GM12878 (cell line): ENCODE results near the gene CIAPIN1. TPM values are rescaled to one million over a fixed set of nuclear protein-coding genes. Genes with fewer than 3 reads are reported as not detected.

ENCODE experiments used
- ATAC-seq: fragments of 200-7000 bp; cut with Tn5 transposase; 3 replicates; pipeline ENCODE4 v1.9.1; 2020; ENCODE audit warnings: mild to moderate bottlenecking, moderate library complexity
- BruUV-seq: library from RNA; stranded (reverse); fragments of 400-500 nt; replicated peaks from 2 replicates; lab custom pipeline; 2021; lab: Mats Ljungman, UMichigan
- CTCF ChIA-PET: fragments of 300-600 bp; sonication (Branson Sonifier 250); formaldehyde crosslinking; extraction: SDS; loops from one replicate; lab custom pipeline; 2021; ENCODE audit warnings: inconsistent platforms; lab: Yijun Ruan, JAX
- POLR2A ChIA-PET: fragments of 350-600 bp; formaldehyde crosslinking; extraction: SDS; loops from one replicate; lab custom pipeline; 2021; ENCODE audit warnings: inconsistent platforms; lab: Charles Lee
- RAD21 ChIA-PET: fragments of 300-600 bp; sonication (Branson Sonifier 250); formaldehyde crosslinking; loops from one replicate; lab custom pipeline; 2023; ENCODE audit warnings: antibody characterized with exemption; ENCODE audit not compliant: unreplicated experiment; lab: Charles Lee
- SMC1A ChIA-PET: fragments of 300-600 bp; sonication (Branson Sonifier 250); formaldehyde crosslinking; loops from one replicate; lab custom pipeline; 2023; ENCODE audit not compliant: unreplicated experiment, uncharacterized antibody; lab: Charles Lee
- DNase-seq: peaks from one replicate; pipeline ENCODE4 v3.0.0-alpha.2; 2011; ENCODE audit warnings: low read depth, low spot score
- FAIRE-seq: peaks from 3 replicates; lab custom pipeline; 2011; peaks lifted over from hg19 to GRCh38; lab: Jason Lieb, UNC
- H2AFZ ChIP-seq: 2 replicates; pipeline ENCODE4 v1.6.0; 2011; ENCODE audit warnings: low read depth, low read length, control low read depth; ENCODE audit not compliant: control insufficient read depth
- H3K27ac ChIP-seq: 2 replicates; pipeline ENCODE4 v1.5.1; 2011; ENCODE audit warnings: control low read depth; ENCODE audit not compliant: control insufficient read depth, insufficient read depth
- H3K27me3 ChIP-seq, 2 experiments: replicated peaks in 1 of 2; 2 replicates each; pipeline versions ENCODE4 v1.6.0 to v1.6.1; 2011; ENCODE audit warnings: low read length in 1 of 2; ENCODE audit not compliant: control insufficient read depth in 2 of 2, insufficient read depth in 2 of 2
- H3K36me3 ChIP-seq, 2 experiments: 2 replicates each; pipeline ENCODE4 v1.5.1; 2011; ENCODE audit warnings: low read length in 1 of 2; ENCODE audit not compliant: control insufficient read depth in 2 of 2, insufficient read depth in 2 of 2
- H3K4me1 ChIP-seq: 2 replicates; pipeline ENCODE4 v1.6.1; 2011; ENCODE audit warnings: mild to moderate bottlenecking, low read length, moderate library complexity, mixed read lengths; ENCODE audit not compliant: control insufficient read depth, insufficient read depth
- H3K4me2 ChIP-seq: 2 replicates; pipeline ENCODE4 v1.6.0; 2011; ENCODE audit warnings: control low read depth; ENCODE audit not compliant: control insufficient read depth, insufficient read depth
- H3K4me3 ChIP-seq: fragments of 200-600 bp; sonication (generic); 2 replicates; pipeline ENCODE4 v1.5.1; 2016
- H3K79me2 ChIP-seq: 2 replicates; pipeline ENCODE4 v1.6.0; 2011; ENCODE audit warnings: low read length; ENCODE audit not compliant: control insufficient read depth, insufficient read depth
- H3K9ac ChIP-seq: 2 replicates; pipeline ENCODE4 v1.8.0; 2011; ENCODE audit warnings: low read length, control low read depth, mixed read lengths; ENCODE audit not compliant: control insufficient read depth, insufficient read depth
- H3K9me3 ChIP-seq: replicated peaks from 3 replicates; pipeline ENCODE4 v1.5.1; 2011; ENCODE audit warnings: mild to moderate bottlenecking, low read length; ENCODE audit not compliant: control insufficient read depth, insufficient read depth
- H4K20me1 ChIP-seq: 2 replicates; pipeline ENCODE4 v1.6.0; 2011; ENCODE audit not compliant: control insufficient read depth, insufficient read depth
- BMI1 ChIP-seq: fragments of 450-650 bp; IDR thresholded peaks from 2 replicates; pipeline ENCODE4 v1.6.1; 2016; ENCODE audit warnings: mild to moderate bottlenecking, moderate library complexity, borderline replicate concordance
- DPF2 ChIP-seq: fragments of 450-650 bp; IDR thresholded peaks from 2 replicates; pipeline ENCODE4 v1.6.1; 2017; ENCODE audit warnings: mild to moderate bottlenecking
- EP300 ChIP-seq, 2 experiments: fragments of 150-350 bp in 1 of 2; IDR thresholded peaks; 2 replicates each; pipeline ENCODE4 v1.6.1; 2011 to 2012; ENCODE audit warnings: low read depth in 2 of 2, low read length in 2 of 2, borderline replicate concordance in 1 of 2, improper control_type of control experiment in 1 of 2, inconsistent platforms in 1 of 2; ENCODE audit not compliant: control insufficient read depth in 1 of 2
- NFYA ChIP-seq: IDR thresholded peaks from 2 replicates; pipeline ENCODE4 v1.6.1; 2011; ENCODE audit warnings: low read depth, mild to moderate bottlenecking, low read length, improper control_type of control experiment, borderline replicate concordance
- NRF1 ChIP-seq: conservative IDR thresholded peaks from 2 replicates; pipeline ENCODE4 v1.6.1; 2011; ENCODE audit warnings: mild to moderate bottlenecking, low read depth, low read length, improper control_type of control experiment
- RUNX3 ChIP-seq: IDR thresholded peaks from 2 replicates; pipeline ENCODE4 v1.6.1; 2012; ENCODE audit warnings: low read length, inconsistent platforms
- YBX1 ChIP-seq: fragments of 450-650 bp; IDR thresholded peaks from 2 replicates; pipeline ENCODE4 v1.6.1; 2016; ENCODE audit warnings: antibody characterized with exemption
- ZNF207 ChIP-seq: fragments of 450-650 bp; IDR thresholded peaks from 2 replicates; pipeline ENCODE4 v1.6.1; 2014; ENCODE audit warnings: antibody characterized with exemption, mild to moderate bottlenecking, borderline replicate concordance
- WGBS: methylation state at CpG from one replicate; pipeline ENCODE4 v1.1.6; 2016; ENCODE audit warnings: low lambda C conversion rate; ENCODE audit not compliant: insufficient replicate concordance, insufficient coverage; ENCODE audit errors: missing lambda C conversion rate; 5-methylcytosine and 5-hydroxymethylcytosine counted together
- in situ Hi-C: fragments of 300-500 bp; cut with MboI; formaldehyde crosslinking; loops from 9 replicates; pipeline ENCODE4 v1.14.3; 2018; ENCODE audit warnings: mixed read lengths
- intact Hi-C: fragments of 100-400 bp; cut with micrococcal nuclease; formaldehyde crosslinking; loops from one replicate; pipeline ENCODE4 v1.14.2; 2022; ENCODE audit not compliant: unreplicated experiment
- polyA plus RNA-seq, 11 experiments: library from polyadenylated mRNA; depleted of rRNA in 4 of 11; unstranded in 6 of 11; stranded (reverse) in 5 of 11; fragments of >200 nt; fragmentation: Nextera tagmentation in 4 of 11; fragmentation: Illumina TruSeq in 1 of 11; extraction: Ambion mirVana in 4 of 11; extraction: Trizol in 1 of 11; gene quantifications; 1 replicate in 1 of 11; 2 replicates in 10 of 11; pipeline versions ENCODE4 v1.2.1 to v1.2.3, GENCODE V29; 2011 to 2016; ENCODE audit warnings: inconsistent platforms in 2 of 11, missing spikeins in 2 of 11, low read depth in 1 of 11
- total RNA-seq, 4 experiments: library from RNA; depleted of rRNA in 3 of 4; stranded (reverse); fragments of >200 nt in 3 of 4; fragmentation: Illumina TruSeq in 1 of 4; extraction: Trizol in 1 of 4; gene quantifications; 2 replicates each; pipeline versions ENCODE4 v1.2.1 to v1.2.3, GENCODE V29; 2013 to 2021
- TF ChIP-seq, protein P1 (sequence below): fragments of 450-650 bp; formaldehyde crosslinking; IDR thresholded peaks from 2 replicates; pipeline ENCODE4 v1.4.0; 2020; ENCODE audit warnings: mild to moderate bottlenecking, moderate library complexity

CIAPIN1 gene
- total and polyA plus RNA-seq, 10 of the 15 experiments (the other 5 are each of a cell fraction or from before 2014, with no cell fraction given) = 46.2 to 150 (median 54.3) TPM

- BruUV-seq = no TSS peak
- ChIA-PET SMC1A (interaction anchor here (3.5 kb wide), 1 partner anchor 48 kb away, joined by 17 read pairs; the partner anchor contains the start of gene CCDC102A), RAD21 (no interaction called here), CTCF (interaction anchor here (0.8 to 1.7 kb wide), 4 partner anchors 27 to 189 kb away, joined by 3 to 5 read pairs (median 4); partner anchors contain the start of gene POLR2C), POLR2A (interaction anchor here (1.0 kb wide), 1 partner anchor 31 kb away, joined by 4 read pairs; no protein-coding TSS in a partner anchor)
- Histone ChIP-seq H3K4me3 (no peak overlapping the region), H3K79me2 (no peaks in the 10 kb centered on the region), H2AFZ (no peak overlapping the region), H3K4me1 (peaks cover 15% of the 10 kb centered on the region), H3K9ac (no peak overlapping the region), H3K9me3 (no peaks in the 10 kb centered on the region; the same call in 2 of the 3 replicates), H3K27ac (no peak overlapping the region), H3K36me3 (no peaks in the 10 kb centered on the region), H3K27me3 (peaks cover 0 to 2% of the 10 kb centered on the region in 2 experiments; a peak in 1 of 4 replicates), H3K4me2 (no peak overlapping the region), H4K20me1 (no peaks in the 10 kb centered on the region)
- no peak for FAIRE-seq
- 77% methylated on average over 5 of the region's 5 CpGs for WGBS
- no peak for DNase-seq
- TF ChIP-seq DPF2 = no peak
- TF ChIP-seq RUNX3 = no peak
- TF ChIP-seq EP300 (IDR thresholded peaks at IDR 0.05; ENCODE audit: borderline replicate concordance in 1 of 2, control insufficient read depth in 1 of 2, low read depth in 2 of 2, low read length in 2 of 2) = no peak
- TF ChIP-seq NFYA = no peak
- TF ChIP-seq, protein P1, sequence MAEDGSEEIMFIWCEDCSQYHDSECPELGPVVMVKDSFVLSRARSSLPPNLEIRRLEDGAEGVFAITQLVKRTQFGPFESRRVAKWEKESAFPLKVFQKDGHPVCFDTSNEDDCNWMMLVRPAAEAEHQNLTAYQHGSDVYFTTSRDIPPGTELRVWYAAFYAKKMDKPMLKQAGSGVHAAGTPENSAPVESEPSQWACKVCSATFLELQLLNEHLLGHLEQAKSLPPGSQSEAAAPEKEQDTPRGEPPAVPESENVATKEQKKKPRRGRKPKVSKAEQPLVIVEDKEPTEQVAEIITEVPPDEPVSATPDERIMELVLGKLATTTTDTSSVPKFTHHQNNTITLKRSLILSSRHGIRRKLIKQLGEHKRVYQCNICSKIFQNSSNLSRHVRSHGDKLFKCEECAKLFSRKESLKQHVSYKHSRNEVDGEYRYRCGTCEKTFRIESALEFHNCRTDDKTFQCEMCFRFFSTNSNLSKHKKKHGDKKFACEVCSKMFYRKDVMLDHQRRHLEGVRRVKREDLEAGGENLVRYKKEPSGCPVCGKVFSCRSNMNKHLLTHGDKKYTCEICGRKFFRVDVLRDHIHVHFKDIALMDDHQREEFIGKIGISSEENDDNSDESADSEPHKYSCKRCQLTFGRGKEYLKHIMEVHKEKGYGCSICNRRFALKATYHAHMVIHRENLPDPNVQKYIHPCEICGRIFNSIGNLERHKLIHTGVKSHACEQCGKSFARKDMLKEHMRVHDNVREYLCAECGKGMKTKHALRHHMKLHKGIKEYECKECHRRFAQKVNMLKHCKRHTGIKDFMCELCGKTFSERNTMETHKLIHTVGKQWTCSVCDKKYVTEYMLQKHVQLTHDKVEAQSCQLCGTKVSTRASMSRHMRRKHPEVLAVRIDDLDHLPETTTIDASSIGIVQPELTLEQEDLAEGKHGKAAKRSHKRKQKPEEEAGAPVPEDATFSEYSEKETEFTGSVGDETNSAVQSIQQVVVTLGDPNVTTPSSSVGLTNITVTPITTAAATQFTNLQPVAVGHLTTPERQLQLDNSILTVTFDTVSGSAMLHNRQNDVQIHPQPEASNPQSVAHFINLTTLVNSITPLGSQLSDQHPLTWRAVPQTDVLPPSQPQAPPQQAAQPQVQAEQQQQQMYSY (CRISPR knock-in tag) = no peak
- no peak for TF ChIP-seq YBX1
- TF ChIP-seq NRF1 = no peak
- TF ChIP-seq BMI1 = no peak
- no peak for TF ChIP-seq ZNF207
- intact Hi-C loops (no loop called here), in situ Hi-C loops (no loop called here)
- ATAC-seq = no peak
Observed at GRCh38 chr16:57489229-57489628, 42.0 kb upstream of the CIAPIN1 start.
